ENCODE results near the gene C11orf98. TPM values are rescaled to one million over a fixed set of nuclear protein-coding genes. Genes with fewer than 3 reads are reported as not detected.
A peak's percentile ranks its signal among the peaks of the same experiment; 100 is the strongest.
"Not testable (repeated sequence)": the region's sequence is repeated elsewhere in the genome, so short reads cannot be mapped to it uniquely, and the experiment has no call there.

C11orf98 gene
- total RNA-seq, 2 experiments from 2014 or later = 105 to 148 TPM

GRCh38 chr11:62694455-62695167 lies 29.6 kb upstream of the C11orf98 start:
- intact Hi-C loops (cut with micrococcal nuclease; ENCODE audit: unreplicated experiment) = no loop called here
- ChIA-PET CTCF (ENCODE audit: unreplicated experiment) (no interaction called here), POLR2A (interaction anchor here (0.6 to 1.5 kb wide), 2 partner anchors 17 to 29 kb away, joined by 3 to 5 read pairs; partner anchors contain the start of genes C11orf98 and CSKMT)
- no peak overlapping the region for H3K27ac ChIP-seq (ENCODE audit: low read depth, low read length, poor library complexity, severe bottlenecking)
- H3K4me2 ChIP-seq (ENCODE audit: low read length) = no peak overlapping the region
- H3K4me1 ChIP-seq (ENCODE audit: insufficient read depth, low read length, poor library complexity, severe bottlenecking) = no peaks in the 10 kb centered on the region
- no peak overlapping the region for H3K4me3 ChIP-seq (ENCODE audit: low read depth, low read length, poor library complexity, severe bottlenecking)
- peaks cover 66% of the 10 kb centered on the region for H3K36me3 ChIP-seq (ENCODE audit: insufficient read depth, low read length)
- no peaks in the 10 kb centered on the region for H3K9me3 ChIP-seq (ENCODE audit: low read length)
- H2AFZ ChIP-seq (ENCODE audit: low read length) = no peak overlapping the region
- no peaks in the 10 kb centered on the region for H3K9me2 ChIP-seq (ENCODE audit: insufficient read depth, low read length)
- TF ChIP-seq CTCF (conservative IDR thresholded peaks at IDR 0.05; ENCODE audit: low read length) = peak; percentile 95
- TF ChIP-seq EZH2phosphoT487 (IDR thresholded peaks at IDR 0.05; ENCODE audit: borderline replicate concordance, low read depth, low read length) = no peak
- peak; percentile 76 for DNase-seq (ENCODE audit: low spot score)
- no peaks in the 10 kb centered on the region for H4K20me1 ChIP-seq (ENCODE audit: insufficient read depth, low read length)
- no peaks in the 10 kb centered on the region for H3K79me2 ChIP-seq (ENCODE audit: insufficient read depth, low read depth, low read length)
- no TSS peak for BruUV-seq (replicated peaks)

GRCh38 chr11:62693624-62694023 lies 28.6 kb upstream of the C11orf98 start:
- intact Hi-C loops (cut with micrococcal nuclease; ENCODE audit: unreplicated experiment); H2AFZ ChIP-seq (ENCODE audit: low read length); H4K20me1 ChIP-seq (ENCODE audit: insufficient read depth, low read length); H3K79me2 ChIP-seq (ENCODE audit: insufficient read depth, low read depth, low read length); H3K27ac ChIP-seq (ENCODE audit: low read depth, low read length, poor library complexity, severe bottlenecking); H3K9me2 ChIP-seq (ENCODE audit: insufficient read depth, low read length); DNase-seq (ENCODE audit: low spot score); CTCF ChIA-PET (ENCODE audit: unreplicated experiment); H3K4me2 ChIP-seq (ENCODE audit: low read length); BruUV-seq (replicated peaks); H3K4me1 ChIP-seq (ENCODE audit: insufficient read depth, low read length, poor library complexity, severe bottlenecking); H3K9me3 ChIP-seq (ENCODE audit: low read length); H3K4me3 ChIP-seq (ENCODE audit: low read depth, low read length, poor library complexity, severe bottlenecking): not testable (repeated sequence)
- POLR2A ChIA-PET = interaction anchor here (0.6 to 1.0 kb wide), 2 partner anchors 13 to 28 kb away, joined by 3 read pairs; partner anchors contain the start of genes C11orf98 and CSKMT
- H3K36me3 ChIP-seq (ENCODE audit: insufficient read depth, low read length) = peaks cover 65% of the 10 kb centered on the region

DNA sequence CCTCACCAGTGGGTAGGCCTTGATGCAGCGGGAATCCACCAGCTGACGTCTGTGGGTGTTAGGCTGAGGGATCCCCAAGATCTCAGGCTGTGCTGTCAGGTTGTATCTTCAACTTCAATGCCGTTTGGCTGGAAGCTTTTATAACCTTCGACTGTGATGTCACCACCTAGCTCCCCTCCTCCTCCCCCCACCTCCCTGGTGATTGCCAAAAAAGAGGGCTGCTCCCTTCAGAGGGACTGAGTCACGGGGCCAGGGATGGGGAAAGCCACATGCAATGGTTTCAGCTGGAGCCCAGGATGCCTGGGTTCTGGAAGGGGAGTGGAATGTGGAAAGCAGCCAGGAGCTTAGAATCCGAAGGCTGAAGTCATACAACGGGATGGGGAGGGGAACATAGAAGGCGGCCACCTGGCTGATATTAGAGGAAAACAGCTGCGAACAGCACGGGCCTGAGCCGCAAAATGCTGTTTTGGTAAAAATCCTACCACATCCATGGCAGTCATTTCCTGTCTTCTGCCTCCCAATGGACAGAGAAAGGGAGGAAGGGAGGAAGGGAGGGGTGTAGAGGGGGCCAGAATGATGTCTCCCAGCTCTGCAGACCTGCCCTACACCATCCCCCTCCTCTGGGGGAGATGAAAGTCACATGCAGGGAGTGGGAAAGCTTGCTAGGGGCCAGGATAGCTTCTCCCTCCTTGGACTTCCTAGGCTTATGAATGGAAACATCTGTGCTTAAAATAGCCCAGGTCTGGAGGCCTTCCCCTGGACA lies 24.6 kb upstream of the C11orf98 start, which contains the start of gene LRRN4CL:
Gene LRRN4CL, minus strand, starts transcription at position 110 of the 763 bp plus-strand sequence. CDS start 1,022 bp downstream, outside the sequence.
- DNase-seq (ENCODE audit: low spot score) = no peak
- Histone ChIP-seq H3K4me2 (ENCODE audit: low read length) (no peak within 1 kb of the TSS), H3K27ac (ENCODE audit: low read depth, low read length, poor library complexity, severe bottlenecking) (no peak within 1 kb of the TSS), H3K4me1 (ENCODE audit: insufficient read depth, low read length, poor library complexity, severe bottlenecking) (no peaks in the 10 kb centered on the region), H3K9me2 (ENCODE audit: insufficient read depth, low read length) (no peaks in the 10 kb centered on the region), H2AFZ (ENCODE audit: low read length) (no peak within 1 kb of the TSS), H4K20me1 (ENCODE audit: insufficient read depth, low read length) (no peaks in the 10 kb centered on the region), H3K9me3 (ENCODE audit: low read length) (no peaks in the 10 kb centered on the region), H3K4me3 (ENCODE audit: low read depth, low read length, poor library complexity, severe bottlenecking) (no peak within 1 kb of the TSS), H3K79me2 (ENCODE audit: insufficient read depth, low read depth, low read length) (no peaks in the 10 kb centered on the region), H3K36me3 (ENCODE audit: insufficient read depth, low read length) (peaks cover 51% of the 10 kb centered on the region)
- BruUV-seq (replicated peaks) = no TSS peak
- TF ChIP-seq EZH2phosphoT487 (IDR thresholded peaks at IDR 0.05; ENCODE audit: borderline replicate concordance, low read depth, low read length) (no peak), CTCF (conservative IDR thresholded peaks at IDR 0.05; ENCODE audit: low read length) (no peak)
- POLR2A ChIA-PET = interaction anchor here (0.6 to 1.9 kb wide), 3 partner anchors 13 to 49 kb away, joined by 3 to 6 read pairs (median 4); partner anchors contain the start of gene HNRNPUL2
- CTCF ChIA-PET (ENCODE audit: unreplicated experiment) = interaction anchor here (1.2 to 1.5 kb wide), 2 partner anchors 9 to 15 kb away, joined by 3 to 4 read pairs; no protein-coding TSS in a partner anchor
- intact Hi-C loops (cut with micrococcal nuclease; ENCODE audit: unreplicated experiment) = no loop called here

All from OCI-LY7 (cell line).